Skin epidermis (tissue), 12 donors: ENCODE measurements around the gene STAT2.
A peak's percentile ranks its signal among the peaks of the same experiment; 100 is the strongest.
"Not testable (repeated sequence)": the region's sequence is repeated elsewhere in the genome, so short reads cannot be mapped to it uniquely, and the experiment has no call there.

Experiments
- H3K27ac ChIP-seq, 21 experiments: fragments of 200-600 bp; sonication (generic) in 11 of 21; one replicate each; pipeline ENCODE4 v1.5.0; 2020; ENCODE audit warnings: mild to moderate bottlenecking in 3 of 21, inconsistent platforms in 2 of 21, moderate library complexity in 2 of 21
- H3K4me3 ChIP-seq, 7 experiments: fragments of 200-600 bp; sonication (generic) in 2 of 7; one replicate each; pipeline ENCODE4 v1.5.0; 2020; ENCODE audit warnings: inconsistent platforms in 2 of 7, mild to moderate bottlenecking in 2 of 7, moderate library complexity in 1 of 7

STAT2 gene

GRCh38 chr12:56359851-56360767 is at the start of gene STAT2:
STAT2 (minus strand) TSS chr12:56360107; CDS start chr12:56356571, 3,536 bp downstream.
- Histone ChIP-seq H3K4me3 (peak within 1 kb of the TSS; percentile 59 to 89 (median 70)), H3K27ac (peak within 1 kb of the TSS; percentile 61 to 97 (median 90))

- H3K27ac ChIP-seq: no peak overlapping the region
- H3K4me3 ChIP-seq: no peak overlapping the region
These were observed 49.0 kb upstream of the STAT2 start for GRCh38 chr12:56408799-56409417.

- H3K4me3 ChIP-seq, H3K27ac ChIP-seq: not testable (repeated sequence)
These were observed 44.3 kb upstream of the STAT2 start for GRCh38 chr12:56404227-56404626.

- not testable (repeated sequence) for H3K4me3 ChIP-seq, H3K27ac ChIP-seq
These were observed 41.7 kb upstream of the STAT2 start for GRCh38 chr12:56401612-56402011.

GRCh38 chr12:56401125-56401524 is 41.2 kb upstream of the STAT2 start:
- H3K4me3 ChIP-seq, H3K27ac ChIP-seq: not testable (repeated sequence)

GRCh38 chr12:56399466-56399865 is 39.6 kb upstream of the STAT2 start:
- H3K27ac ChIP-seq, H3K4me3 ChIP-seq: not testable (repeated sequence)

- H3K4me3 ChIP-seq: no peak overlapping the region
- H3K27ac ChIP-seq: no peak overlapping the region
These were observed 38.4 kb upstream of the STAT2 start for GRCh38 chr12:56398324-56398723.

- no peak overlapping the region for H3K27ac ChIP-seq
These were observed 32.4 kb upstream of the STAT2 start for GRCh38 chr12:56392331-56392730.

GRCh38 chr12:56391721-56392120 is 31.8 kb upstream of the STAT2 start:
- Histone ChIP-seq H3K27ac (no peak overlapping the region), H3K4me3 (no peak overlapping the region)

More at GRCh38 chr12:56392331-56392730, 32.4 kb upstream of the STAT2 start:
- H3K4me3 ChIP-seq: no peak overlapping the region

- Histone ChIP-seq H3K4me3 (no peak overlapping the region), H3K27ac (no peak overlapping the region)
These were observed 29.5 kb upstream of the STAT2 start for GRCh38 chr12:56389412-56389811.

- no peak overlapping the region for H3K27ac ChIP-seq
These were observed 27.3 kb upstream of the STAT2 start for GRCh38 chr12:56387152-56387736.

GRCh38 chr12:56385873-56386272 is 26.0 kb upstream of the STAT2 start:
- Histone ChIP-seq H3K4me3 (no peak overlapping the region), H3K27ac (no peak overlapping the region)

More at GRCh38 chr12:56387152-56387736, 27.3 kb upstream of the STAT2 start:
- no peak overlapping the region for H3K4me3 ChIP-seq

- H3K27ac ChIP-seq: no peak overlapping the region
- H3K4me3 ChIP-seq: no peak overlapping the region
These were observed 22.7 kb upstream of the STAT2 start for GRCh38 chr12:56382611-56383010.

- H3K27ac ChIP-seq: no peak overlapping the region
- H3K4me3 ChIP-seq: no peak overlapping the region
These were observed 18.0 kb upstream of the STAT2 start for GRCh38 chr12:56377989-56378316.

GRCh38 chr12:56377310-56377988 is 17.5 kb upstream of the STAT2 start:
- Histone ChIP-seq H3K4me3 (no peak overlapping the region), H3K27ac (no peak overlapping the region)

GRCh38 chr12:56375598-56376434 is 15.9 kb upstream of the STAT2 start:
- Histone ChIP-seq H3K27ac (peak overlapping the region in 1 of 21 experiments; percentile 33), H3K4me3 (no peak overlapping the region)

- no peak overlapping the region for H3K4me3 ChIP-seq
- H3K27ac ChIP-seq: peak overlapping the region in 1 of 21 experiments; percentile 33
These were observed 15.1 kb upstream of the STAT2 start for GRCh38 chr12:56374726-56375597.

- Histone ChIP-seq H3K4me3 (no peak overlapping the region), H3K27ac (no peak overlapping the region)
These were observed 13.6 kb upstream of the STAT2 start for GRCh38 chr12:56373515-56373914.
